Smooth muscle cell (in vitro differentiated cells): ENCODE measurements around the gene FOXB1. TPM values are rescaled to one million over a fixed set of nuclear protein-coding genes. Genes with fewer than 3 reads are reported as not detected.

Source experiments
- DNase-seq: peaks from one replicate; lab custom pipeline; 2025; ENCODE audit not compliant: unreplicated experiment; lab: John Stamatoyannopoulos, UW
- H2AFZ ChIP-seq: fragments of 200-600 bp; sonication (generic); 2 replicates; pipeline ENCODE4 v1.6.0; 2016; ENCODE audit warnings: antibody characterized with exemption, low read depth, mild to moderate bottlenecking
- H3F3A ChIP-seq: fragments of 200-600 bp; sonication (generic); 2 replicates; pipeline ENCODE4 v1.6.0; 2017; ENCODE audit warnings: antibody characterized with exemption, low read depth
- H3K27ac ChIP-seq: fragments of 200-600 bp; sonication (generic); 2 replicates; pipeline ENCODE4 v1.5.1; 2016; ENCODE audit warnings: low read depth, mild to moderate bottlenecking
- H3K27me3 ChIP-seq: fragments of 200-600 bp; sonication (generic); 2 replicates; pipeline ENCODE4 v1.6.1; 2016; ENCODE audit warnings: low read depth, mild to moderate bottlenecking
- H3K36me3 ChIP-seq: fragments of 200-600 bp; sonication (generic); 2 replicates; pipeline ENCODE4 v1.5.1; 2016; ENCODE audit warnings: low read depth
- H3K4me1 ChIP-seq: fragments of 200-600 bp; sonication (generic); 2 replicates; pipeline ENCODE4 v1.5.1; 2016; ENCODE audit warnings: low read depth
- H3K4me2 ChIP-seq: fragments of 200-600 bp; sonication (generic); 2 replicates; pipeline ENCODE4 v1.6.0; 2016; ENCODE audit warnings: mild to moderate bottlenecking
- H3K4me3 ChIP-seq: fragments of 200-600 bp; sonication (generic); 2 replicates; pipeline ENCODE4 v1.5.1; 2016; ENCODE audit warnings: mild to moderate bottlenecking
- H3K79me2 ChIP-seq: fragments of 200-600 bp; sonication (generic); 2 replicates; pipeline ENCODE4 v1.6.0; 2016; ENCODE audit warnings: low read depth, mild to moderate bottlenecking
- H3K9ac ChIP-seq: fragments of 200-600 bp; sonication (generic); 2 replicates; pipeline ENCODE4 v1.6.0; 2016; ENCODE audit warnings: low read depth
- H3K9me3 ChIP-seq: fragments of 200-600 bp; sonication (generic); replicated peaks from 2 replicates; pipeline ENCODE4 v1.5.1; 2016; ENCODE audit warnings: low read depth
- H4K20me1 ChIP-seq: fragments of 200-600 bp; sonication (generic); 2 replicates; pipeline ENCODE4 v1.6.0; 2016; ENCODE audit warnings: low read depth
- CTCF ChIP-seq: fragments of 200-600 bp; sonication (generic); IDR thresholded peaks from 2 replicates; pipeline ENCODE4 v1.5.1; 2017; ENCODE audit warnings: borderline replicate concordance, mild to moderate bottlenecking, antibody characterized with exemption; ENCODE audit not compliant: insufficient read depth, poor library complexity, severe bottlenecking
- whole genome bisulfite sequencing: methylation state at CpG from one replicate; pipeline ENCODE4 v1.1.7; 2016; ENCODE audit warnings: low lambda C conversion rate; 5-methylcytosine and 5-hydroxymethylcytosine counted together
- polyA plus RNA-seq: library from polyadenylated mRNA; unstranded; fragments of >200 nt; fragmentation: Nextera tagmentation; extraction: Ambion mirVana; gene quantifications from 2 replicates; pipeline ENCODE4 v1.2.1, GENCODE V29; 2016
- total RNA-seq: library from RNA; depleted of rRNA; stranded (reverse); fragments of >200 nt; gene quantifications from 2 replicates; pipeline ENCODE4 v1.2.3, GENCODE V29; 2014

Gene FOXB1
- total and polyA plus RNA-seq, 2 experiments from 2014 or later = not detected

GRCh38 chr15:60049948-60050347 lies 45.8 kb downstream of the FOXB1 start:
- no peak for TF ChIP-seq CTCF

GRCh38 chr15:60052796-60053195 lies 48.7 kb downstream of the FOXB1 start:
- no peak for DNase-seq
- no peak for TF ChIP-seq CTCF
- WGBS = 77% methylated on average over 2 of the region's 2 CpGs
- Histone ChIP-seq H3K27ac (no peak overlapping the region), H3K79me2 (no peaks in the 10 kb centered on the region), H3K9ac (no peak overlapping the region), H3K9me3 (peaks cover 11% of the 10 kb centered on the region), H3K4me3 (no peak overlapping the region), H3K4me2 (no peak overlapping the region), H4K20me1 (no peaks in the 10 kb centered on the region), H3F3A (no peaks in the 10 kb centered on the region), H3K4me1 (no peaks in the 10 kb centered on the region), H3K27me3 (peaks cover 3% of the 10 kb centered on the region), H2AFZ (no peak overlapping the region), H3K36me3 (peaks cover 4% of the 10 kb centered on the region)

More at GRCh38 chr15:60049948-60050347, 45.8 kb downstream of the FOXB1 start:
- no peaks in the 10 kb centered on the region for H3K79me2 ChIP-seq
- H2AFZ ChIP-seq = no peak overlapping the region
- no peaks in the 10 kb centered on the region for H3K4me1 ChIP-seq
- H3K9me3 ChIP-seq = peaks cover 11% of the 10 kb centered on the region
- H3K27ac ChIP-seq = no peak overlapping the region
- no peak overlapping the region for H3K4me3 ChIP-seq
- WGBS = 75% methylated on average over 1 of the region's 1 CpG
- no peak for DNase-seq
- H3F3A ChIP-seq = no peaks in the 10 kb centered on the region
- no peak overlapping the region for H3K9ac ChIP-seq
- no peaks in the 10 kb centered on the region for H4K20me1 ChIP-seq
- peaks cover 4% of the 10 kb centered on the region for H3K36me3 ChIP-seq
- peaks cover under 1% of the 10 kb centered on the region for H3K27me3 ChIP-seq
- H3K4me2 ChIP-seq = no peak overlapping the region

- Histone ChIP-seq H3K4me3 (no peak overlapping the region), H3K27ac (no peak overlapping the region), H2AFZ (no peak overlapping the region), H3K9ac (no peak overlapping the region), H3F3A (no peaks in the 10 kb centered on the region), H4K20me1 (no peaks in the 10 kb centered on the region), H3K27me3 (peaks cover 3% of the 10 kb centered on the region), H3K79me2 (no peaks in the 10 kb centered on the region), H3K4me2 (no peak overlapping the region), H3K4me1 (no peaks in the 10 kb centered on the region), H3K36me3 (peaks cover under 1% of the 10 kb centered on the region), H3K9me3 (peaks cover 8% of the 10 kb centered on the region)
- WGBS = 74% methylated on average over 2 of the region's 2 CpGs
- TF ChIP-seq CTCF = no peak
- no peak for DNase-seq
Observed at GRCh38 chr15:60054472-60054871, 50.4 kb downstream of the FOXB1 start.
